Measurements from ENCODE around the gene MAPK10.

MAPK10 gene

DNA sequence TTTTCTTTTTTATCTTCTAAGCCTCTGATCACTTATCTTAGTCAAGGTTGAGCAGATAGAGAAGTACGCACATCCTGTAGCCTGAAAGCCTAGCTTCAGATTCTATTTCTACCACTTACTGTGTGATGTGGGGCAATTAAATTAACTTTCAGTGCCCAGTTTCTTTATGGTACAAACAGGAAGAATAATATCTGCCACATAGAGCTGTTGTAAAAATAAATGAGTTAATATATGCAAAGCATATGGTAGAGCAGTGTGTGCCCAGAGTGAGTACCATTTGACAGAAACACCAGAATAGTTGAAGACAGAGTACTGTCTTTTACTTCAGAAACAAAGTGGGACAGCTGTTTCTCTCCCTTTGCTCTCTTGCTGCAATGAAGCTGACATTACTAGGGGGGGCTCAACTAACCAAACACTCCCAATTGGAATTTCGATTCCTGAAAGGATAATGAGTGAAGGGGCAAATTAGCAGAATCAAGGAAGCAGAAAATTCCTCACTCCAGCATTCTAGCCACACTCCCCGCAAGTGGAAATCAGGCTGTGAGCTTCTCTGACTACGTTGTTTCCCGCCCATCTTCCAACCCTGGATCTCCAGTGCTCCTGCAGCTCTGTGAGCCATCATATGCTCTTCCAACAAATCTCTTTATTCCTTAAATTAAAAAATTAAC is 80.4 kb downstream of the MAPK10 start:
- TF ChIP-seq, protein P1, sequence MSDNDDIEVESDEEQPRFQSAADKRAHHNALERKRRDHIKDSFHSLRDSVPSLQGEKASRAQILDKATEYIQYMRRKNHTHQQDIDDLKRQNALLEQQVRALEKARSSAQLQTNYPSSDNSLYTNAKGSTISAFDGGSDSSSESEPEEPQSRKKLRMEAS (IDR thresholded peaks at IDR 0.05), result no peak
- TF ChIP-seq, protein P2, sequence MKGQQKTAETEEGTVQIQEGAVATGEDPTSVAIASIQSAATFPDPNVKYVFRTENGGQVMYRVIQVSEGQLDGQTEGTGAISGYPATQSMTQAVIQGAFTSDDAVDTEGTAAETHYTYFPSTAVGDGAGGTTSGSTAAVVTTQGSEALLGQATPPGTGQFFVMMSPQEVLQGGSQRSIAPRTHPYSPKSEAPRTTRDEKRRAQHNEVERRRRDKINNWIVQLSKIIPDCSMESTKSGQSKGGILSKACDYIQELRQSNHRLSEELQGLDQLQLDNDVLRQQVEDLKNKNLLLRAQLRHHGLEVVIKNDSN (IDR thresholded peaks at IDR 0.05), result no peak
- no peak for TF ChIP-seq YY1 (IDR thresholded peaks at IDR 0.05; ENCODE audit: low read depth)
- TF ChIP-seq FOXM1 (IDR thresholded peaks at IDR 0.05; ENCODE audit: borderline replicate concordance, low read depth), result no peak
- TF ChIP-seq NFIC (IDR thresholded peaks at IDR 0.05), result no peak
- no peak for TF ChIP-seq CREB1 (IDR thresholded peaks at IDR 0.05; ENCODE audit: low read depth)
- TF ChIP-seq, protein P3, sequence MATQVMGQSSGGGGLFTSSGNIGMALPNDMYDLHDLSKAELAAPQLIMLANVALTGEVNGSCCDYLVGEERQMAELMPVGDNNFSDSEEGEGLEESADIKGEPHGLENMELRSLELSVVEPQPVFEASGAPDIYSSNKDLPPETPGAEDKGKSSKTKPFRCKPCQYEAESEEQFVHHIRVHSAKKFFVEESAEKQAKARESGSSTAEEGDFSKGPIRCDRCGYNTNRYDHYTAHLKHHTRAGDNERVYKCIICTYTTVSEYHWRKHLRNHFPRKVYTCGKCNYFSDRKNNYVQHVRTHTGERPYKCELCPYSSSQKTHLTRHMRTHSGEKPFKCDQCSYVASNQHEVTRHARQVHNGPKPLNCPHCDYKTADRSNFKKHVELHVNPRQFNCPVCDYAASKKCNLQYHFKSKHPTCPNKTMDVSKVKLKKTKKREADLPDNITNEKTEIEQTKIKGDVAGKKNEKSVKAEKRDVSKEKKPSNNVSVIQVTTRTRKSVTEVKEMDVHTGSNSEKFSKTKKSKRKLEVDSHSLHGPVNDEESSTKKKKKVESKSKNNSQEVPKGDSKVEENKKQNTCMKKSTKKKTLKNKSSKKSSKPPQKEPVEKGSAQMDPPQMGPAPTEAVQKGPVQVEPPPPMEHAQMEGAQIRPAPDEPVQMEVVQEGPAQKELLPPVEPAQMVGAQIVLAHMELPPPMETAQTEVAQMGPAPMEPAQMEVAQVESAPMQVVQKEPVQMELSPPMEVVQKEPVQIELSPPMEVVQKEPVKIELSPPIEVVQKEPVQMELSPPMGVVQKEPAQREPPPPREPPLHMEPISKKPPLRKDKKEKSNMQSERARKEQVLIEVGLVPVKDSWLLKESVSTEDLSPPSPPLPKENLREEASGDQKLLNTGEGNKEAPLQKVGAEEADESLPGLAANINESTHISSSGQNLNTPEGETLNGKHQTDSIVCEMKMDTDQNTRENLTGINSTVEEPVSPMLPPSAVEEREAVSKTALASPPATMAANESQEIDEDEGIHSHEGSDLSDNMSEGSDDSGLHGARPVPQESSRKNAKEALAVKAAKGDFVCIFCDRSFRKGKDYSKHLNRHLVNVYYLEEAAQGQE (IDR thresholded peaks at IDR 0.05; ENCODE audit: low read depth), result no peak
- no peak for TF ChIP-seq TCF12 (IDR thresholded peaks at IDR 0.05; ENCODE audit: low read depth)
- no peak for TF ChIP-seq EGR1 (IDR thresholded peaks at IDR 0.05)
- TF ChIP-seq EP300 (IDR thresholded peaks at IDR 0.05; ENCODE audit: borderline replicate concordance), result no peak
- TF ChIP-seq CEBPB (IDR thresholded peaks at IDR 0.05), result no peak
- no peak for TF ChIP-seq TAF1 (IDR thresholded peaks at IDR 0.05; ENCODE audit: low read depth)
- no peak for TF ChIP-seq ZBTB7A (IDR thresholded peaks at IDR 0.05; ENCODE audit: low read depth)
- TF ChIP-seq TEAD4 (IDR thresholded peaks at IDR 0.05), result no peak
- no peak for TF ChIP-seq RAD21 (IDR thresholded peaks at IDR 0.05; ENCODE audit: low read depth)

DNA sequence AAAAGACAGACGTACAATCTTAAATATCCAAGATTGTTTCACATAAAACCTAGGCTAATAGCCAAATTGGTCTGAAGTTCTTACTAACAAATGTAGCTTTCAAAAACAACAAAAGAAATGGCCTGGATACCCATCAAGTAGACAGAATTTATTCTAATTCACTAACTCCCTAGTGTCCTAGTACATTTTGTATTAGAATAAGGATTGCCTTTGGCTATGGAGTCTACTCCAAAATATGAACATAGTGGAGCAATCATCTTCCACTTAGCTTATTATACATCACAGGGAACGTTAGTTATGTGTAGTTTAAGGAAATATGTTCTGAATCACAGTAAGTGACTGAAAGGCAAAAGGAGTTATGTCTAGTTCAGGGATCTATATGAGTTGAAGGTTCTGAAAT is 81.7 kb downstream of the MAPK10 start:
- TF ChIP-seq ZBTB7A (IDR thresholded peaks at IDR 0.05; ENCODE audit: low read depth) (no peak), RAD21 (IDR thresholded peaks at IDR 0.05; ENCODE audit: low read depth) (no peak), EGR1 (IDR thresholded peaks at IDR 0.05) (no peak), TAF1 (IDR thresholded peaks at IDR 0.05; ENCODE audit: low read depth) (no peak), YY1 (IDR thresholded peaks at IDR 0.05; ENCODE audit: low read depth) (no peak)
- TF ChIP-seq, protein P2 (IDR thresholded peaks at IDR 0.05), result no peak

DNA sequence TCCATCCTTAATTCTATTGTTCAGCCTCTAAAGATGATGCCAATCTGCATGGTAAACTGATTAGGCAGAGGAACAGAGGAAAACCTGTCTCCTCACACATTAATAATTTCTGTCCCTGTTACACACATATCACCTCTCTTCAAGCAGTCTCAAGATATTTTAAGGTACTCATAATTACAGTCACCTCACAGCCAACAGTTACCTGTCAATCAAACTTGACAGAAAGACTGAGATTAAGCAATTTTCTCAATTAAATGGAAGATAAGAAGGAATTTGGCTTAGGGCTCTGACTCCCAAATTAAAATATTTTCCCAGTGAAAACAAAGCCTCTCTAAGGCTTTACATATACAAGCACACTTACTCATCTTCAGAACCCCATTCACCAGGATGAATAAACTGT is 85.2 kb downstream of the MAPK10 start:
- no peak for TF ChIP-seq ZBTB7A (IDR thresholded peaks at IDR 0.05; ENCODE audit: low read depth)
- TF ChIP-seq, protein P3 (IDR thresholded peaks at IDR 0.05; ENCODE audit: low read depth), result no peak
- TF ChIP-seq, protein P1 (IDR thresholded peaks at IDR 0.05), result no peak
- no peak for TF ChIP-seq RAD21 (IDR thresholded peaks at IDR 0.05; ENCODE audit: low read depth)
- TF ChIP-seq EGR1 (IDR thresholded peaks at IDR 0.05), result no peak
- TF ChIP-seq CREB1 (IDR thresholded peaks at IDR 0.05; ENCODE audit: low read depth), result no peak

DNA sequence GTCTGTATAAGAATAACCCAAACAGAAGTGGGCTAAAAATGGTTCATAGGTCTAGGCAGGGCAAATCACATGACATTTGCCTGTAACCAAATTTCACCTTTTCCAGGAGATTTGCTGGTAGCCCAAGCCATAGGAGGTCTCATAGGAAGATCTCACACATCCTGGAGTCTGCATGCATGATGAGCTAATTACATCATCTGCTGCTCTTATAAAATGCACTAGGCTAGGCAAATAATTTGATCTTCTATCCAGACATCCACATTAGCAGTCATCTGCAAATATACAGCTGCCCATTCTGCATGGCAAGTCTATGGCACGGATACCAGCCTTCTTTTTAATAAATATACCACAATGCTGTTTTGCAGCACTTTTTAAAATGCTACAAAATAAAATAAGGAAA is 87.2 kb downstream of the MAPK10 start:
- TF ChIP-seq FOXM1 (IDR thresholded peaks at IDR 0.05; ENCODE audit: borderline replicate concordance, low read depth) (no peak), NFIC (IDR thresholded peaks at IDR 0.05) (no peak)

DNA sequence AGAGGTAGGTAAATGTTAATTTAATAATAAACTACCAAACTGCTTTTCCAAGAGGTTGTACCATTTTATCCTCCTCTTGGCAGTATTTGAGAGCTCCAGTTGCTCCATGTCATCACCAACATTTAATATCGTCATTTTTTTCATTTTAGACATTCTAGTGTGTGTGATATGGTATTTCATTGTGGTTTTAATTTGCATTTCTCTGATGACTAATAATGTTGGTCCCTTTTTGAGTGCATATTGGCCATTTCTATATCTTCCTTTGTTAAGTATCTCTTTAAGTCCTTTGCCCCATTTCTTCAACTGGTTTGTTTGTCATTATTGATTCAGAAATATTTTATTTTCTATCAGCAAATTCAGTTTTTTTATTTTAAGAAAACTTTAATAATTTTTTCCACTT is 88.8 kb downstream of the MAPK10 start:
- TF ChIP-seq RAD21 (IDR thresholded peaks at IDR 0.05; ENCODE audit: low read depth), result no peak
- no peak for TF ChIP-seq CREB1 (IDR thresholded peaks at IDR 0.05; ENCODE audit: low read depth)
- TF ChIP-seq CEBPB (IDR thresholded peaks at IDR 0.05), result no peak
- no peak for TF ChIP-seq EGR1 (IDR thresholded peaks at IDR 0.05)
- no peak for TF ChIP-seq FOXM1 (IDR thresholded peaks at IDR 0.05; ENCODE audit: borderline replicate concordance, low read depth)
- TF ChIP-seq, protein P3 (IDR thresholded peaks at IDR 0.05; ENCODE audit: low read depth), result no peak
- TF ChIP-seq, protein P1 (IDR thresholded peaks at IDR 0.05), result no peak
- TF ChIP-seq, protein P2 (IDR thresholded peaks at IDR 0.05), result no peak
- no peak for TF ChIP-seq ZBTB7A (IDR thresholded peaks at IDR 0.05; ENCODE audit: low read depth)
- TF ChIP-seq YY1 (IDR thresholded peaks at IDR 0.05; ENCODE audit: low read depth), result no peak
- no peak for TF ChIP-seq EP300 (IDR thresholded peaks at IDR 0.05; ENCODE audit: borderline replicate concordance)

Data from Ishikawa (cell line).